Mesendoderm (in vitro differentiated cells): ENCODE measurements around the gene TSHZ2.

Source experiments
- DNase-seq: peaks from one replicate; pipeline ENCODE4 v3.0.0; 2013
- H2AK5ac ChIP-seq: 2 replicates; pipeline ENCODE4 v1.6.1; 2013; ENCODE audit warnings: low read length, inconsistent platforms
- H2BK120ac ChIP-seq: 2 replicates; pipeline ENCODE4 v1.6.1; 2013; ENCODE audit warnings: low read depth, mild to moderate bottlenecking, low read length, moderate library complexity, mixed read lengths
- H2BK15ac ChIP-seq: replicated peaks from 2 replicates; pipeline ENCODE4 v1.6.1; 2013; ENCODE audit warnings: low read depth, mild to moderate bottlenecking, moderate library complexity
- H2BK5ac ChIP-seq: 2 replicates; pipeline ENCODE4 v1.6.1; 2013; ENCODE audit warnings: low read length, inconsistent platforms
- H3K18ac ChIP-seq: 2 replicates; pipeline ENCODE4 v1.6.1; 2013; ENCODE audit warnings: mild to moderate bottlenecking, low read length, mixed read lengths
- H3K23ac ChIP-seq: one replicate; pipeline ENCODE4 v1.6.1; 2013; ENCODE audit warnings: low read length
- H3K27ac ChIP-seq: 2 replicates; pipeline ENCODE4 v1.5.1; 2013; ENCODE audit warnings: low read depth, mild to moderate bottlenecking, inconsistent platforms, low read length, moderate library complexity
- H3K27me3 ChIP-seq: 2 replicates; pipeline ENCODE4 v1.6.1; 2013; ENCODE audit warnings: low read length, control low read depth, mild to moderate bottlenecking, inconsistent platforms; ENCODE audit not compliant: insufficient read depth, poor library complexity
- H3K36me3 ChIP-seq: 2 replicates; pipeline ENCODE4 v1.6.1; 2013; ENCODE audit warnings: low read length, inconsistent platforms; ENCODE audit not compliant: control insufficient read depth, insufficient read depth
- H3K4ac ChIP-seq: one replicate; pipeline ENCODE4 v1.6.1; 2013; ENCODE audit warnings: low read depth, mild to moderate bottlenecking, low read length, moderate library complexity
- H3K4me1 ChIP-seq: 2 replicates; pipeline ENCODE4 v1.6.1; 2013; ENCODE audit warnings: low read depth, low read length, inconsistent platforms; ENCODE audit not compliant: control insufficient read depth
- H3K4me2 ChIP-seq: 2 replicates; pipeline ENCODE4 v1.6.1; 2013; ENCODE audit warnings: low read length
- H3K4me3 ChIP-seq: 2 replicates; pipeline ENCODE4 v1.5.1; 2013; ENCODE audit warnings: mild to moderate bottlenecking, low read length
- H3K56ac ChIP-seq: one replicate; pipeline ENCODE4 v1.6.1; 2013; ENCODE audit warnings: low read length
- H3K79me1 ChIP-seq: 2 replicates; pipeline ENCODE4 v1.6.1; 2013; ENCODE audit warnings: low read length, inconsistent platforms
- H3K79me2 ChIP-seq: 2 replicates; pipeline ENCODE4 v1.6.1; 2013; ENCODE audit warnings: mild to moderate bottlenecking, low read length; ENCODE audit not compliant: control insufficient read depth, insufficient read depth
- H3K9ac ChIP-seq: 2 replicates; pipeline ENCODE4 v1.6.1; 2013; ENCODE audit warnings: low read length, inconsistent platforms
- H4K5ac ChIP-seq: one replicate; pipeline ENCODE4 v1.6.1; 2013; ENCODE audit warnings: low read length
- H4K8ac ChIP-seq: one replicate; pipeline ENCODE4 v1.6.1; 2013; ENCODE audit warnings: low read depth, mild to moderate bottlenecking, control low read depth, low read length, moderate library complexity
- WGBS: extraction: QIAGEN DNeasy Blood & Tissue Kit; methylation state at CpG from one replicate; pipeline ENCODE4 v1.1.7; 2013; ENCODE audit warnings: low lambda C conversion rate, missing lambda C conversion rate; ENCODE audit not compliant: insufficient coverage; ENCODE audit errors: extremely low coverage; 5-methylcytosine and 5-hydroxymethylcytosine counted together

The TSHZ2 gene

GRCh38 chr20:53181866-53182376, 209.8 kb downstream of the TSHZ2 start:
- WGBS, result 100% methylated on average over 1 of the region's 3 CpGs
- Histone ChIP-seq H3K27ac (no peak overlapping the region), H3K4me1 (no peaks in the 10 kb centered on the region), H4K8ac (no peak overlapping the region), H3K79me1 (no peaks in the 10 kb centered on the region), H2BK120ac (no peak overlapping the region), H3K56ac (no peak overlapping the region), H3K4ac (no peak overlapping the region), H4K5ac (no peak overlapping the region), H3K9ac (no peak overlapping the region), H3K23ac (no peak overlapping the region), H3K4me2 (no peak overlapping the region), H3K27me3 (no peaks in the 10 kb centered on the region), H3K18ac (no peak overlapping the region), H3K79me2 (no peaks in the 10 kb centered on the region), H2AK5ac (no peak overlapping the region), H2BK15ac (no peak overlapping the region), H3K4me3 (no peak overlapping the region), H2BK5ac (no peak overlapping the region), H3K36me3 (no peaks in the 10 kb centered on the region)
- no peak for DNase-seq

GRCh38 chr20:53183181-53183580, 211.0 kb downstream of the TSHZ2 start:
- H3K27me3 ChIP-seq, result no peaks in the 10 kb centered on the region
- H3K56ac ChIP-seq, result no peak overlapping the region
- no peak overlapping the region for H3K4ac ChIP-seq
- H3K18ac ChIP-seq, result no peak overlapping the region
- H3K27ac ChIP-seq, result no peak overlapping the region
- no peak overlapping the region for H3K9ac ChIP-seq
- H2BK120ac ChIP-seq, result no peak overlapping the region
- H3K23ac ChIP-seq, result no peak overlapping the region
- H4K8ac ChIP-seq, result no peak overlapping the region
- no peaks in the 10 kb centered on the region for H3K4me1 ChIP-seq
- H2AK5ac ChIP-seq, result no peak overlapping the region
- H3K79me2 ChIP-seq, result no peaks in the 10 kb centered on the region
- no peak overlapping the region for H3K4me2 ChIP-seq
- no peak for DNase-seq
- H2BK5ac ChIP-seq, result no peak overlapping the region
- no peaks in the 10 kb centered on the region for H3K79me1 ChIP-seq
- H3K4me3 ChIP-seq, result no peak overlapping the region
- no CpG with 5 or more reads among the region's 6 CpGs for WGBS
- H4K5ac ChIP-seq, result no peak overlapping the region
- no peak overlapping the region for H2BK15ac ChIP-seq
- H3K36me3 ChIP-seq, result no peaks in the 10 kb centered on the region

GRCh38 chr20:53186635-53187034, 214.5 kb downstream of the TSHZ2 start:
- no peaks in the 10 kb centered on the region for H3K79me2 ChIP-seq
- no peak overlapping the region for H3K9ac ChIP-seq
- no peak overlapping the region for H3K4me3 ChIP-seq
- no peak for DNase-seq
- no peaks in the 10 kb centered on the region for H3K4me1 ChIP-seq
- H3K23ac ChIP-seq, result no peak overlapping the region
- no peak overlapping the region for H2BK15ac ChIP-seq
- no peak overlapping the region for H2AK5ac ChIP-seq
- H3K79me1 ChIP-seq, result no peaks in the 10 kb centered on the region
- H3K56ac ChIP-seq, result no peak overlapping the region
- no peak overlapping the region for H2BK5ac ChIP-seq
- no peaks in the 10 kb centered on the region for H3K27me3 ChIP-seq
- no peak overlapping the region for H4K8ac ChIP-seq
- no CpG with 5 or more reads among the region's 6 CpGs for WGBS
- no peak overlapping the region for H3K27ac ChIP-seq
- no peak overlapping the region for H2BK120ac ChIP-seq
- no peaks in the 10 kb centered on the region for H3K36me3 ChIP-seq
- no peak overlapping the region for H4K5ac ChIP-seq
- H3K4ac ChIP-seq, result no peak overlapping the region
- no peak overlapping the region for H3K4me2 ChIP-seq
- no peak overlapping the region for H3K18ac ChIP-seq

- no CpG with 5 or more reads among the region's 10 CpGs for WGBS
- Histone ChIP-seq H3K27ac (no peak overlapping the region), H3K4me2 (no peak overlapping the region), H3K4me3 (no peak overlapping the region), H4K5ac (no peak overlapping the region), H3K79me2 (no peaks in the 10 kb centered on the region), H3K27me3 (no peaks in the 10 kb centered on the region), H2BK120ac (no peak overlapping the region), H2BK5ac (no peak overlapping the region), H3K56ac (no peak overlapping the region), H3K9ac (no peak overlapping the region), H2BK15ac (no peak overlapping the region), H3K4ac (no peak overlapping the region), H3K36me3 (no peaks in the 10 kb centered on the region), H2AK5ac (no peak overlapping the region), H3K18ac (no peak overlapping the region), H3K79me1 (no peaks in the 10 kb centered on the region), H3K23ac (no peak overlapping the region), H4K8ac (no peak overlapping the region), H3K4me1 (no peaks in the 10 kb centered on the region)
- DNase-seq, result no peak
Measured at GRCh38 chr20:53187392-53188068, 215.4 kb downstream of the TSHZ2 start.

- Histone ChIP-seq H3K79me2 (no peaks in the 10 kb centered on the region), H2BK120ac (no peak overlapping the region), H3K4me3 (no peak overlapping the region), H3K23ac (no peak overlapping the region), H2AK5ac (no peak overlapping the region), H3K36me3 (no peaks in the 10 kb centered on the region), H3K4me2 (no peak overlapping the region), H3K4ac (no peak overlapping the region), H2BK5ac (no peak overlapping the region), H3K27me3 (no peaks in the 10 kb centered on the region), H4K8ac (no peak overlapping the region), H3K18ac (no peak overlapping the region), H3K27ac (no peak overlapping the region), H2BK15ac (no peak overlapping the region), H3K56ac (no peak overlapping the region), H3K4me1 (no peaks in the 10 kb centered on the region), H4K5ac (no peak overlapping the region), H3K79me1 (no peaks in the 10 kb centered on the region), H3K9ac (no peak overlapping the region)
- DNase-seq, result no peak
- no CpG with 5 or more reads among the region's 6 CpGs for WGBS
Measured at GRCh38 chr20:53190225-53190624, 218.1 kb downstream of the TSHZ2 start.

GRCh38 chr20:53191957-53192356, 219.8 kb downstream of the TSHZ2 start:
- no peaks in the 10 kb centered on the region for H3K79me2 ChIP-seq
- H2AK5ac ChIP-seq, result no peak overlapping the region
- H2BK120ac ChIP-seq, result no peak overlapping the region
- H3K56ac ChIP-seq, result no peak overlapping the region
- H3K18ac ChIP-seq, result no peak overlapping the region
- no CpG with 5 or more reads among the region's 2 CpGs for WGBS
- H3K23ac ChIP-seq, result no peak overlapping the region
- no peak overlapping the region for H2BK15ac ChIP-seq
- no peak overlapping the region for H2BK5ac ChIP-seq
- H4K5ac ChIP-seq, result no peak overlapping the region
- H3K27me3 ChIP-seq, result no peaks in the 10 kb centered on the region
- no peak overlapping the region for H3K4ac ChIP-seq
- no peak overlapping the region for H3K27ac ChIP-seq
- no peaks in the 10 kb centered on the region for H3K36me3 ChIP-seq
- H3K4me1 ChIP-seq, result no peaks in the 10 kb centered on the region
- H3K4me3 ChIP-seq, result no peak overlapping the region
- H3K9ac ChIP-seq, result no peak overlapping the region
- DNase-seq, result no peak
- H3K79me1 ChIP-seq, result no peaks in the 10 kb centered on the region
- H4K8ac ChIP-seq, result no peak overlapping the region
- H3K4me2 ChIP-seq, result no peak overlapping the region
